GM12892 (cell line): ENCODE results near the gene DUXA.
"Not testable (repeated sequence)": the region's sequence is repeated elsewhere in the genome, so short reads cannot be mapped to it uniquely, and the experiment has no call there.

Experiments
- DNase-seq: peaks from one replicate; pipeline ENCODE4 v3.0.0; 2011; ENCODE audit not compliant: insufficient read length
- FAIRE-seq: peaks from 2 replicates; lab custom pipeline; 2011; peaks lifted over from hg19 to GRCh38; lab: Jason Lieb, UNC
- POLR2A ChIP-seq: IDR thresholded peaks from 2 replicates; pipeline ENCODE4 v1.6.1; 2011; ENCODE audit warnings: low read depth, low read length, control low read depth
- POLR2AphosphoS5 ChIP-seq: IDR thresholded peaks from 2 replicates; pipeline ENCODE4 v1.6.1; 2011; ENCODE audit warnings: low read depth, low read length, control low read depth
- TAF1 ChIP-seq: IDR thresholded peaks from 2 replicates; pipeline ENCODE4 v1.6.1; 2011; ENCODE audit warnings: low read depth, mild to moderate bottlenecking, control low read depth, low read length, borderline replicate concordance

The DUXA gene

GRCh38 chr19:57152921-57153320 is 14.4 kb downstream of the DUXA start:
- DNase-seq (no peak), FAIRE-seq (no peak)
- TF ChIP-seq TAF1 (no peak), POLR2AphosphoS5 (no peak), POLR2A (no peak)

- no peak for DNase-seq
- no peak for FAIRE-seq
- TF ChIP-seq POLR2A (no peak), TAF1 (no peak), POLR2AphosphoS5 (no peak)
These were observed 25.6 kb downstream of the DUXA start for GRCh38 chr19:57141699-57142098.

- TF ChIP-seq POLR2AphosphoS5 (no peak), TAF1 (no peak), POLR2A (no peak)
- FAIRE-seq (no peak), DNase-seq (no peak)
These were observed 31.5 kb downstream of the DUXA start for GRCh38 chr19:57135797-57136196.

- not testable (repeated sequence) for DNase-seq, FAIRE-seq
These were observed 39.9 kb downstream of the DUXA start for GRCh38 chr19:57127403-57127802.

- FAIRE-seq, result no peak
- no peak for TF ChIP-seq TAF1
- TF ChIP-seq POLR2A, result no peak
- TF ChIP-seq POLR2AphosphoS5, result no peak
These were observed 43.4 kb downstream of the DUXA start for GRCh38 chr19:57123882-57124281.

GRCh38 chr19:57118848-57119247 is 48.4 kb downstream of the DUXA start:
- no peak for FAIRE-seq
- TF ChIP-seq TAF1 (no peak), POLR2AphosphoS5 (no peak), POLR2A (no peak)

More at GRCh38 chr19:57123882-57124281, 43.4 kb downstream of the DUXA start:
- no peak for DNase-seq

GRCh38 chr19:57113501-57113900 is 53.8 kb downstream of the DUXA start:
- not testable (repeated sequence) for DNase-seq, FAIRE-seq

More at GRCh38 chr19:57118848-57119247, 48.4 kb downstream of the DUXA start:
- DNase-seq, result no peak

GRCh38 chr19:57111329-57111644 is 56.0 kb downstream of the DUXA start:
- DNase-seq (no peak), FAIRE-seq (no peak)

GRCh38 chr19:57110592-57111328 is 56.5 kb downstream of the DUXA start:
- FAIRE-seq, result no peak
- TF ChIP-seq TAF1, result no peak
- no peak for TF ChIP-seq POLR2AphosphoS5
- no peak for TF ChIP-seq POLR2A
- DNase-seq, result no peak

More at GRCh38 chr19:57111329-57111644, 56.0 kb downstream of the DUXA start:
- TF ChIP-seq POLR2A (no peak), TAF1 (no peak), POLR2AphosphoS5 (no peak)

- TF ChIP-seq TAF1, result no peak
- TF ChIP-seq POLR2A, result no peak
- no peak for TF ChIP-seq POLR2AphosphoS5
- FAIRE-seq (no peak), DNase-seq (no peak)
These were observed 60.5 kb downstream of the DUXA start for GRCh38 chr19:57106722-57107235.

GRCh38 chr19:57105976-57106721 is 61.1 kb downstream of the DUXA start:
- FAIRE-seq, result no peak

More at GRCh38 chr19:57105976-57106721, 61.1 kb downstream of the DUXA start:
- TF ChIP-seq TAF1 (no peak), POLR2A (no peak), POLR2AphosphoS5 (no peak)
- DNase-seq, result no peak
